Measurements from ENCODE around the gene P2RX6.
"Not testable (repeated sequence)": the region's sequence is repeated elsewhere in the genome, so short reads cannot be mapped to it uniquely, and the experiment has no call there.

GRCh38 chr22:21061660-21062321, 46.8 kb downstream of the P2RX6 start:
- TF ChIP-seq POLR2A (IDR thresholded peaks at IDR 0.05; ENCODE audit: low read depth, low read length); TAF1 (IDR thresholded peaks at IDR 0.05; ENCODE audit: low read depth, low read length); POLR2AphosphoS5 (IDR thresholded peaks at IDR 0.05; ENCODE audit: low read depth, low read length); SPI1 (IDR thresholded peaks at IDR 0.05; ENCODE audit: low read depth, low read length); PAX5 (IDR thresholded peaks at IDR 0.05; ENCODE audit: insufficient read depth, low read length, severe bottlenecking): not testable (repeated sequence)
